Keratinocyte (primary cell): Measurements from ENCODE around the gene MORF4L2.

Source experiments
- CTCF ChIP-seq, 3 experiments: IDR thresholded peaks in 1 of 3; conservative IDR thresholded peaks in 1 of 3; optimal IDR thresholded peaks in 1 of 3; 2 replicates in 2 of 3; 3 replicates in 1 of 3; pipeline versions ENCODE3 to v1.5.1; 2011; ENCODE audit warnings: low read length in 3 of 3, mild to moderate bottlenecking in 3 of 3, moderate library complexity in 2 of 3, control low read depth in 1 of 3, inconsistent platforms in 1 of 3; ENCODE audit not compliant: insufficient read depth in 2 of 3; ENCODE audit errors: extremely low read depth in 1 of 3
- EZH2 ChIP-seq: IDR thresholded peaks from one replicate; pipeline ENCODE4 v1.6.1; 2012; ENCODE audit warnings: inconsistent platforms, mild to moderate bottlenecking, low read length, moderate library complexity

GRCh38 chrX:103681443-103681842, 5.1 kb downstream of the MORF4L2 start:
- TF ChIP-seq CTCF (optimal IDR thresholded peaks at IDR 0.05 in 1 of 3, IDR thresholded peaks at IDR 0.05 in 1 of 3, conservative IDR thresholded peaks at IDR 0.05 in 1 of 3; ENCODE audit: extremely low read depth in 1 of 3, insufficient read depth in 2 of 3, low read length in 3 of 3) (no peak), EZH2 (no peak)
